Activated CD8-positive, alpha-beta T cell treated with anti-CD3 and anti-CD28 coated beads for 36 hours (primary cell): Measurements from ENCODE around the gene LARP1B. TPM values are rescaled to one million over a fixed set of nuclear protein-coding genes. Genes with fewer than 3 reads are reported as not detected.

ENCODE experiments used
- ATAC-seq: fragments of 200-7000 bp; cut with Tn5 transposase; one replicate; pipeline ENCODE4 v1.10.0; 2021; ENCODE audit warnings: mild to moderate bottlenecking, moderate library complexity
- CTCF ChIA-PET: fragments of 350-600 bp; sonication (Branson Sonifier 250); formaldehyde crosslinking; loops from one replicate; lab custom pipeline; 2021; ENCODE audit warnings: antibody characterized with exemption; lab: Charles Lee
- POLR2A ChIA-PET: fragments of 350-600 bp; sonication (Branson Sonifier 250); formaldehyde crosslinking; loops from one replicate; lab custom pipeline; 2021; ENCODE audit warnings: antibody characterized with exemption; lab: Charles Lee
- DNase-seq: peaks from one replicate; pipeline ENCODE4 v3.0.0-alpha.2; 2020
- H3K27ac Mint-ChIP-seq: one replicate; pipeline ENCODE4 v1.8.0; 2021; ENCODE audit warnings: mild to moderate bottlenecking, mixed read lengths
- H3K27me3 Mint-ChIP-seq: one replicate; pipeline ENCODE4 v1.8.0; 2021; ENCODE audit warnings: mixed read lengths
- H3K36me3 Mint-ChIP-seq: one replicate; pipeline ENCODE4 v1.8.0; 2021; ENCODE audit warnings: low read depth, mixed read lengths
- H3K4me1 Mint-ChIP-seq: one replicate; pipeline ENCODE4 v1.8.0; 2021; ENCODE audit warnings: low read depth, mixed read lengths
- H3K4me3 Mint-ChIP-seq: one replicate; pipeline ENCODE4 v1.8.0; 2021; ENCODE audit warnings: mild to moderate bottlenecking, moderate library complexity, mixed read lengths
- H3K9me3 Mint-ChIP-seq: one replicate; pipeline ENCODE4 v1.8.0; 2021; ENCODE audit warnings: mixed read lengths
- CTCF ChIP-seq: fragments of 200-600 bp; IDR thresholded peaks from one replicate; pipeline ENCODE4 v1.8.0; 2022; ENCODE audit warnings: antibody characterized with exemption, mild to moderate bottlenecking
- intact Hi-C: fragments of 100-400 bp; cut with micrococcal nuclease; formaldehyde crosslinking; loops from one replicate; pipeline ENCODE4 v1.10.0; 2022
- total RNA-seq, 2 experiments: library from RNA; stranded (reverse); gene quantifications; one replicate each; pipeline ENCODE4 v1.2.3, GENCODE V29; 2021

The LARP1B gene
- total RNA-seq, result 10 to 100 TPM; 23.8 to 23.9 TPM

GRCh38 chr4:128060699-128061565 lies at the start of gene LARP1B:
TSS of gene LARP1B (plus strand) at chr4:128061312. CDS start at chr4:128074952, 13,640 bp downstream.
- peak within 1 kb of the TSS; percentile 94 for H3K27ac Mint-ChIP-seq
- TF ChIP-seq CTCF, result no peak
- H3K4me3 Mint-ChIP-seq, result peak within 1 kb of the TSS; percentile 84
- POLR2A ChIA-PET, result interaction anchor here (0.9 to 2.8 kb wide), 11 partner anchors 8 to 278 kb away, joined by 3 to 17 read pairs (median 5); partner anchors contain the start of genes ABHD18, HSPA4L, MFSD8 and PLK4
- CTCF ChIA-PET, result interaction anchor here (0.6 to 2.5 kb wide), 6 partner anchors 11 to 751 kb away, joined by 3 to 13 read pairs (median 3); partner anchors contain the start of gene PGRMC2
- DNase-seq, result peak; percentile 95
- ATAC-seq, result peak; percentile 94
- intact Hi-C loops, result loop anchor here (5.0 kb wide), 2 partner anchors 94 to 226 kb away; partner anchors contain the start of genes ABHD18, MFSD8 and PGRMC2
- peaks cover 17% of the 10 kb centered on the region for H3K4me1 Mint-ChIP-seq
- H3K36me3 Mint-ChIP-seq, result no peaks in the 10 kb centered on the region
- H3K27me3 Mint-ChIP-seq, result no peaks in the 10 kb centered on the region
- H3K9me3 Mint-ChIP-seq, result no peaks in the 10 kb centered on the region

GRCh38 chr4:128025319-128025718 lies 35.8 kb upstream of the LARP1B start:
- no peak for DNase-seq
- POLR2A ChIA-PET, result no interaction called here
- H3K4me3 Mint-ChIP-seq, result no peak overlapping the region
- CTCF ChIA-PET, result no interaction called here
- H3K36me3 Mint-ChIP-seq, result peaks cover 30% of the 10 kb centered on the region
- H3K9me3 Mint-ChIP-seq, result no peaks in the 10 kb centered on the region
- ATAC-seq, result no peak
- H3K27me3 Mint-ChIP-seq, result no peaks in the 10 kb centered on the region
- intact Hi-C loops, result no loop called here
- H3K27ac Mint-ChIP-seq, result no peak overlapping the region
- no peaks in the 10 kb centered on the region for H3K4me1 Mint-ChIP-seq
- no peak for TF ChIP-seq CTCF

- Mint-ChIP-seq H3K9me3 (no peaks in the 10 kb centered on the region), H3K27ac (no peak overlapping the region), H3K4me3 (no peak overlapping the region), H3K4me1 (no peaks in the 10 kb centered on the region), H3K36me3 (peaks cover 20% of the 10 kb centered on the region), H3K27me3 (no peaks in the 10 kb centered on the region)
- intact Hi-C loops, result no loop called here
- ATAC-seq (no peak), DNase-seq (no peak)
- TF ChIP-seq CTCF, result no peak
- ChIA-PET POLR2A (no interaction called here), CTCF (no interaction called here)
Observed at GRCh38 chr4:128029907-128030306, 31.2 kb upstream of the LARP1B start.

DNA sequence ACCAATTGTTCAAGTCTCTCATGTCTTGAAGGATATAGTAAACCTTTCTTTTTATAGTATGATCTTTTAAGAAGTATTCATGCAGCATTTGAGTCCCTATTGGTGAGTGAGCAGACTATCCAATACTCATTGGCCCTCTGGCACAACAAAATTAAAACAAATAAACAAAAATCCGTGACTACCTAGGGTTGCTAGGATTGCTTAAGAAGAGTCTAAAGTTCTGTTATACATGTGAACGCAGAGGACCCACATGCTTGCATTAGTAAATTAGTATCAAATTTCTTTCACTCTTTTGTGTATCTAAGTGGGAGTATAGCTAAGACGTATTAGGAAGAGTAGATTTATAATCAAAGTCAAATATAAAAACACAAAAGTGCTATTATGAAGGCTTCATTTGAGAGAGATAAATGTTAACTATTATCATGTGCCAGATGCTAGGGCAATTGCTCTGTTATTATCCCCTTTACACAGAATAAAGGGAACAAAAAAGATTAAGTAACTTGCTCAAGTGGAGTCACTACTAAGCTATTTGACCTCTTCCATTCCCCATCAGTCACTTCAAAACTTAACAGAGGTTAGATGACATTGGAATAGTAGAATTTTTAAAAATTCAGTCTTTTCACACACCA lies 29.2 kb upstream of the LARP1B start:
- POLR2A ChIA-PET, result no interaction called here

More for the DNA sequence above, 29.2 kb upstream of the LARP1B start:
- CTCF ChIA-PET, result no interaction called here
- H3K4me1 Mint-ChIP-seq, result no peaks in the 10 kb centered on the region
- intact Hi-C loops, result no loop called here
- H3K27me3 Mint-ChIP-seq, result no peaks in the 10 kb centered on the region
- no peak for DNase-seq
- H3K27ac Mint-ChIP-seq, result no peak overlapping the region
- TF ChIP-seq CTCF, result no peak
- no peaks in the 10 kb centered on the region for H3K9me3 Mint-ChIP-seq
- no peak overlapping the region for H3K4me3 Mint-ChIP-seq
- no peak for ATAC-seq
- H3K36me3 Mint-ChIP-seq, result peaks cover 16% of the 10 kb centered on the region
